ENCODE results near the gene RBM4.
"Not testable (repeated sequence)": the region's sequence is repeated elsewhere in the genome, so short reads cannot be mapped to it uniquely, and the experiment has no call there.

The RBM4 gene, protein sequence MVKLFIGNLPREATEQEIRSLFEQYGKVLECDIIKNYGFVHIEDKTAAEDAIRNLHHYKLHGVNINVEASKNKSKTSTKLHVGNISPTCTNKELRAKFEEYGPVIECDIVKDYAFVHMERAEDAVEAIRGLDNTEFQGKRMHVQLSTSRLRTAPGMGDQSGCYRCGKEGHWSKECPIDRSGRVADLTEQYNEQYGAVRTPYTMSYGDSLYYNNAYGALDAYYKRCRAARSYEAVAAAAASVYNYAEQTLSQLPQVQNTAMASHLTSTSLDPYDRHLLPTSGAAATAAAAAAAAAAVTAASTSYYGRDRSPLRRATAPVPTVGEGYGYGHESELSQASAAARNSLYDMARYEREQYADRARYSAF

DNA sequence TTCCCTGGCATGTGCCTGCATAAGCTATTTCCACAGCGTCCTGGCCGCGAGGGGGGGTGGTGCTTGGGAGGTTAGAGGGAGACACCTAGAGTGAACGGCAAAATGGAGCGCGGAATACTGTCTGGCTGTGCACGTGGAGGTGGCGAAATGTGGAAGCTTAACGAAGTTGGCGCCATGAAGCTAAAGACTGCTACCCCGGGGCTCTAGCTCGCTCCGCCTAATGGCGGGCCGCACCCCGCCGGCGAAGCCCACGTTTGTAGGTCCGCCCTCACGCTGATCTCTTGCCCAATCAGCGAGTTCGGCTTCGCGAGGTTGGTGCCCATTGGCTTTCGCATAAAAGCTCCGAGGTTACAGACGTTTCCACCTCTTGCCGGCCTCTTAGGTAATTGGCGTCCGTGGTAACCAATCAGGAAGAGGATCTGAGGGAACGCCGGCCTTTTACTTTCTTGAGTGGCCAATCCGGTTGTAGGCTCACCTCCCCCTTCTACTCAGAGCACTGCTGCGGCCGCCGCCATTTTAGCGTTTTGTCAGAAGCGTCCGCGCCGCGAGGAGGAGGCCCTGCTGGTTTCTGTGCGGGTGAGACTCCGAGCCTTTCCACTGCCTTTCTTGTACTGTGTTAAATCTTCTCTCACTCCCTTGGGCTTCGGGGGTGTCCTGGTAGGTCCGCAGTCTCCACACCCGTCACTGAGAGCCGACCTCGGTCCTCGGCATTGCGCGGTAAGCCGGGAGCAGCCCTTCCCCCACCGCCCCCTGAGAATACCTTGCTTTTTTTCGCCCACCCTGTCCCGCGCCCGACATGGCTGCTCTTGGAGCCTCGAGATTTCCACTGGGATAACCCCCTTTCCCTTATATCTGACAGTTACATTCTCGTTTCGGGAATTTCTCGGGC is at the start of gene RBM4:
RBM4 (plus strand) TSS at position 527 of the 889 bp plus-strand sequence. CDS start 1,009 bp downstream, outside the sequence.
- DNase-seq (ENCODE audit: low read depth, low spot score), result peak; percentile 100

- not testable (repeated sequence) for DNase-seq (ENCODE audit: low read depth, low spot score)
Observed at GRCh38 chr11:66589315-66589714, 49.2 kb upstream of the RBM4 start.

DNA sequence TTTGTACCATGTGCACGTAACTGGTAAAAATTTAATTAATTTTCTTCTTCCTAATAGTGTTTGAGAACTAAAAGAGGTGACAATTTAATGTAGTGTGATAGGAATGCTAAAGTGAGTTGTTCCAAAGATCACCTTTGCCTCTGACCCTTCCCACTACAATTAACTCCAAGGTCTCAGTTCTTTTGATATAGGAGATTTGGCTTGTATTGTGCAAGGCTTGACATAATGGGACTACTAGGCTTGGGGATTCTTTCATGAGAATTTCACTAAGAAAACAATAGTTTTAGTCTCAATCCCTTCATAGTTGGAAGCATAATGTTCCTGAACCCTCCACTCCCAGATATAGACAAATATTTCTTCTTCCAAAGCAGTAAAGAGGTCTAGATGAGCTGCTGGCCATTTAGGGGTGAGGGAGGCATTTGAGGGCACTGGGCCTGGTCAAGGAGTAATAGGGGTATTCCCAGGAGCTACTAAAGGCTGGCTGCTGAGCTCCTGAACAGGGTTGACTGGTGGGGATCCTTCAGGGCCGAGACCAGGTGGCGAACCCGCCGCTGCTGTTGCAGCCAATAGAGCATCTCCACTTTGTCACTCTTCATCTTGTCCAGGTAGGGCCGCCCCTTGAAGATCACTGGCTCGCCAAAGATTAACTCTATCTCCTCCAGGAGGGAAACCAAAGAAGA is 48.4 kb upstream of the RBM4 start:
- DNase-seq (ENCODE audit: low read depth, low spot score), result no peak

DNA sequence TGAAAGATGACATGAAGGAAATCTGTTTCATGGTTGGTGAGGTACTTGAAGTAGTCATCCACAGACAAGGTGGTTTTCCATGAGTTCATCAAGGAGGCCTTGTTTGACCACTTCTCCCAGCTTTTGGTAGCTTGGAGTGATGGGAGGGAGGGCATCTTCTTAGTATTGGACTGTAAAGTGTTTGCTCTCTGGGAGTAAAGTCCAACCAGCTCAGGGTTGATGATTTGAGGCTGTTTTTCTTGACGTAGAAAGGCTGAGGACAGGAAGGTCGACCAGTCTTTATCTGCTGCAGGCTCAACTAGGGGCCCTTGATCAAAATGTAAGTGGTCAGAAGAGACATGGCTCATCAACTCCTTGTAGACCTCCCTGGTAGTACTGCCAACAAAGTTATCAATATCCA is 47.3 kb upstream of the RBM4 start:
- no peak for DNase-seq (ENCODE audit: low read depth, low spot score)

GRCh38 chr11:66592457-66593302 is 45.8 kb upstream of the RBM4 start, which contains the start of the genes CCDC87 and CCS:
Gene CCDC87, minus strand, starts transcription at chr11:66593063. Its CDS starts 48 bp downstream, at chr11:66593015.
Gene CCS, plus strand, starts transcription at chr11:66593185. Its CDS starts 77 bp downstream, at chr11:66593262.
- DNase-seq (ENCODE audit: low read depth, low spot score), result peak; percentile 97

DNA sequence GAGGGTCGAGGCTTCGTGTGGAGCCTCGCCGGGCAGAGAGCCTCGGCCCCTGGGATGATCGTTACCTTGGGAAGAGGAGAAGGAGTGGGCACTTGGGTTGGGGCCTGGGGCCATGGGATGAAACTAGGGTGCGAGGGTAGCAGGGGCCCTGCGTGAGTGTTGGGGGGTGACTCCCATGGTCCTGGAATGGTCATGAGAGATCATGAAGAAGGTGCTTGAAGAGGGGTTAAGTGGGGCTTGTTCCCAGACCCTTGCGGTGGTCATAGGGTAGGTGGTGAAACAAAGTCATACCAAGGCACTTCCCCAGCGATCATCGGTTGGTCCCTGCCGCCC is 45.2 kb upstream of the RBM4 start:
- DNase-seq (ENCODE audit: low read depth, low spot score), result no peak

DNA sequence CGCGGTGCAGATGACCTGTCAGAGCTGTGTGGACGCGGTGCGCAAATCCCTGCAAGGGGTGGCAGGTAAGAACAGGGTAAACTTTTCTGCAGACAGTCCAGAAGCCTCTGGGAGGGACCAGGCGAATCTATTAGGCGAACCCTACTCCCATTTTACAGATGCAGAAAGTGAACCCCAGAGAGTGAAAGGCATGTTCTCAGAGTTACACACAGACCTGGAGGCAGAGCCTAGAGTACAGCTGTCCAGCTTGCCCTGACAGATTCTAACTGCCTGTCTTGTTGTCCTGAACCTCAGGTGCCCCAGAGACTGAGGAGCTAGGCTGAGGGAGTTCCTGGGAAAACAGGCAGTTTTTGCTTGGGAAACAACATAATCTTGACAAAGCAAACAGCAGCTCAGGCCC is 44.9 kb upstream of the RBM4 start:
- DNase-seq (ENCODE audit: low read depth, low spot score), result no peak

GRCh38 chr11:66595245-66595904 is 43.1 kb upstream of the RBM4 start:
- no peak for DNase-seq (ENCODE audit: low read depth, low spot score)

- no peak for DNase-seq (ENCODE audit: low read depth, low spot score)
Observed at GRCh38 chr11:66598993-66599392, 39.5 kb upstream of the RBM4 start.

GRCh38 chr11:66600219-66600618 is 38.3 kb upstream of the RBM4 start:
- DNase-seq (ENCODE audit: low read depth, low spot score), result no peak

GRCh38 chr11:66600631-66601233 is 37.8 kb upstream of the RBM4 start:
- DNase-seq (ENCODE audit: low read depth, low spot score), result no peak

GRCh38 chr11:66603072-66603471 is 35.4 kb upstream of the RBM4 start:
- no peak for DNase-seq (ENCODE audit: low read depth, low spot score)

- DNase-seq (ENCODE audit: low read depth, low spot score), result no peak
Observed at GRCh38 chr11:66604155-66604554, 34.3 kb upstream of the RBM4 start.

DNA sequence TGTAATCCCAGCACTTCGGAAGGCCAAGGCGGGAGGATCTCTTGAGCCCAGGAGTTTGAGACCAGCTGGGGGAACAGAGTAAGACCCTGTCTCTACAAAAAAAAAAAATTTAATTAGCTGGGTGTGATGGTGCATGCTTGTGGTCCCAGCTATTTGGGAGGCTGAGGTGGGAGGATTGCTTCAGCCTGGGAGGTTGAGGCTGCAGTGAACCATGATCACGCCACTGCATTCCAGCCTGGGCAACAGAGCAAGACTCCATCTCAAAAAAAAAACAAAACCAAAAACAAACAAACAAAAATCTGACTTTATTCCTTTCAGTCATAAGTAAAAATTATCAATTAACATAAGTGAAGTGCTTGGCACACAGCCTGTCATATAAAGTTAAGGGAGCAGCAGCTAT is 31.9 kb upstream of the RBM4 start:
- not testable (repeated sequence) for DNase-seq (ENCODE audit: low read depth, low spot score)

- no peak for DNase-seq (ENCODE audit: low read depth, low spot score)
Observed at GRCh38 chr11:66607126-66607834, 31.2 kb upstream of the RBM4 start.

GRCh38 chr11:66609721-66610617 is 28.5 kb upstream of the RBM4 start:
- no peak for DNase-seq (ENCODE audit: low read depth, low spot score)

DNA sequence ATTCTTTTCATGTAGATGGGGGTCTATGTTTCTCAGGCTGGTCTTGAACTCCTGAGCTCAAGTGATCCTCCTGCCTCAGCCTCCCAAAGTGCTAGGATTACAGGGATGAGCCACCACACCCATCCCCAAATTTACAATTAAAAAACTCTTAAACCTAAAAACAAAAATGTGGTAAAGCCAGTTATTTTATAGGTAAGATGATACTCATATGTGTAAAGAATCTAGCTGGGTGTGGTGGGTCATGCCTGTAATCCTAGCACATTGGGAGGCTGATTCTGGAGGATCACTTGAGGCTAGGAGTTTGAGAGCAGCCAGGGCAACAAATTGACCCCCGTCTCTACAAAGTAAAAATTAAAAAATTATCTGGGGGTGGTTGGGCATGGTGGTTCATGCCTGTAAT is 26.0 kb upstream of the RBM4 start:
- no peak for DNase-seq (ENCODE audit: low read depth, low spot score)

DNA sequence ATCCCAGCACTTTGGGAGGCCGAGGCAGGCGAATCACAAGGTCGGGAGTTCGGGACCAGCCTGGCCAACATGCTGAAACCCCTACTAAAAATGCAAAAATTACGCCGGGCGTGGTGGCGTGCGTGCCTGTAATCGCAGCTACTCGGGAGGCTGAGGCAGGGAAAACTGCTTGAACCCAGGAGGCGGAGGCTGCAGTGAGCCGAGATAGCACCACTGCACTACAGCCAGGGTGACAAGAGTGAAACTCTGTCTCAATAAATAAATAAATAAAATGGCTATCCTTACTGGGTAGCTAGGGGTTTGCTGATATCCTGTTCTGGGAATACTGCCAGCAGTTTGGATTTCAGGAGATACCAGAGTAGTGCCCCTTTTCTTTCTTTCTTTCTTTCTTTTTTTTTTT is 24.4 kb upstream of the RBM4 start:
- no peak for DNase-seq (ENCODE audit: low read depth, low spot score)

All from ELF-1 (cell line).